ENCODE results near the gene ANKRD66. TPM values are rescaled to one million over a fixed set of nuclear protein-coding genes. Genes with fewer than 3 reads are reported as not detected.

ANKRD66 gene
- polyA plus RNA-seq, 1 of the 3 experiments (the other 2 are of a cell fraction) = not detected

- H3F3A ChIP-seq (replicated peaks; ENCODE audit: insufficient read depth) = no peaks in the 10 kb centered on the region
- no peaks in the 10 kb centered on the region for H3K36me3 ChIP-seq (replicated peaks in 1 of 2; ENCODE audit: control insufficient read depth in 1 of 2, insufficient read depth in 2 of 2, low read length in 1 of 2)
- no peaks in the 10 kb centered on the region for H3K4me1 ChIP-seq (ENCODE audit: control insufficient read depth in 1 of 2, insufficient read depth in 2 of 2, low read depth in 1 of 2, low read length in 1 of 2)
- H3K4me3 ChIP-seq (ENCODE audit: low read depth in 2 of 2, low read length in 1 of 2) = no peak overlapping the region
- no peaks in the 10 kb centered on the region for H4K20me1 ChIP-seq (ENCODE audit: insufficient read depth)
- CTCF ChIA-PET = interaction anchor here (0.6 kb wide), 1 partner anchor 58 kb away, joined by 3 read pairs; no protein-coding TSS in a partner anchor
- no peaks in the 10 kb centered on the region for H3K79me2 ChIP-seq (ENCODE audit: insufficient read depth)
- peaks cover 9% of the 10 kb centered on the region; the same call in 1 of the 2 replicates for H3K27me3 ChIP-seq (ENCODE audit: insufficient read depth)
- DNase-seq = no peak
- POLR2A ChIA-PET = no interaction called here
- 21% methylated on average over 5 of the region's 5 CpGs for WGBS (ENCODE audit: low lambda C conversion rate)
- no peak overlapping the region for H3K4me2 ChIP-seq
- no peak for TF ChIP-seq GATA2 (CRISPR knock-in tag; IDR thresholded peaks at IDR 0.05)
- no peak for TF ChIP-seq GABPA (IDR thresholded peaks at IDR 0.05; ENCODE audit: low read depth)
- TF ChIP-seq SMC3 (IDR thresholded peaks at IDR 0.05; ENCODE audit: low read depth, low read length) = no peak
- TF ChIP-seq SIN3A (IDR thresholded peaks at IDR 0.05; ENCODE audit: borderline replicate concordance, low read depth, low read length) = no peak
- TF ChIP-seq ELF1 (IDR thresholded peaks at IDR 0.05) = no peak
- TF ChIP-seq TEAD4 (IDR thresholded peaks at IDR 0.05; ENCODE audit: borderline replicate concordance, insufficient read depth) = no peak
- TF ChIP-seq, protein P1, sequence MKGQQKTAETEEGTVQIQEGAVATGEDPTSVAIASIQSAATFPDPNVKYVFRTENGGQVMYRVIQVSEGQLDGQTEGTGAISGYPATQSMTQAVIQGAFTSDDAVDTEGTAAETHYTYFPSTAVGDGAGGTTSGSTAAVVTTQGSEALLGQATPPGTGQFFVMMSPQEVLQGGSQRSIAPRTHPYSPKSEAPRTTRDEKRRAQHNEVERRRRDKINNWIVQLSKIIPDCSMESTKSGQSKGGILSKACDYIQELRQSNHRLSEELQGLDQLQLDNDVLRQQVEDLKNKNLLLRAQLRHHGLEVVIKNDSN (IDR thresholded peaks at IDR 0.05; ENCODE audit: borderline replicate concordance, low read depth) = no peak
- no peak for TF ChIP-seq MEF2A (IDR thresholded peaks at IDR 0.05; ENCODE audit: borderline replicate concordance, low read depth)
- no peak for TF ChIP-seq MXI1 (IDR thresholded peaks at IDR 0.05; ENCODE audit: low read depth, low read length)
- TF ChIP-seq FOSL2 (IDR thresholded peaks at IDR 0.05; ENCODE audit: borderline replicate concordance, low read depth) = no peak
- TF ChIP-seq ZBTB33 (IDR thresholded peaks at IDR 0.05; ENCODE audit: borderline replicate concordance, low read depth) = no peak
- no peak overlapping the region for H3K9ac ChIP-seq
- H3K27ac ChIP-seq (ENCODE audit: low read depth in 2 of 2, low read length in 1 of 2) = no peak overlapping the region
- no peaks in the 10 kb centered on the region for H3K9me2 ChIP-seq
- no peaks in the 10 kb centered on the region for H3K9me3 ChIP-seq
- H2AFZ ChIP-seq (ENCODE audit: low read depth) = no peak overlapping the region
Observed at GRCh38 chr6:46776070-46776712, 29.5 kb downstream of the ANKRD66 start.

DNA sequence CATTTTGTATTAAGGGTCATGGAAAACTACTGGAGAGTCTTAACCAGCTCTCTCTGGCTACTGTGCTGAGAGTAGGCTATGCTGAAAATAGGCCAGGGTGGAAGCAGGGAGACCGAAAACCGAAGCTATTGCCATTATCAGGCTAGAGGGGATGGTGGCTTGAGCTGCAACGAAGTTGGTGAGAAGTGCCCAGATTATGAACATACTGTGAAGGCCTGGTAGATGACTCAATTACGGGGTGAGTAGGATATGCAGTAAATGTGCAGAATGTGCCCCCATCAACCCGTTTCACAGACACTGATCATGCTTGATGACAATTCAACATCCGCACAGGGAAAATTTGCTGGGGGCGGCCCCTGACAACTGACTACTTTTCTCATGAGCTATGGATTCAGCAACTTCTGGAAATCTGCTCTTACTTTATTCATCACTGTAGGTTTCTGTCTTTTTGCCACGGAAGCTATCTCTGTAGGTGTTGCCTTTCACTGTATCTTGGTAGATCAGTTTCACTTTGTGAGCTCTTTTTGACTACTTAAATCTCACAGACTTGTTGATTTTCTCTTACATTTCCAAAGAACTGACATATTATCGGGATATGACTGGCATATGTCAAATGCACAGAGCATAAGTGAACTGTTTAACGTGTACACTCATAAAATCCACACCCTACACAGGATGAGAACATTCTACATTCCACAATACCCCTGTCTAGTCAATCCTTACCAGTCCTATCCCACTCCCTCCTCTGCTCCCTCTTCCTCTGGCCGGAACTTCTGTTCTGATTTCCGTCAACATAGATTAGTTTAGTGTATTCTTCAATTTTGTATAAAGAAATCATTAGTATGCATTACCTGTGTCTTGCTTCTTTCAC is 31.0 kb downstream of the ANKRD66 start:
- Histone ChIP-seq H3K9me3 (no peaks in the 10 kb centered on the region), H3F3A (replicated peaks; ENCODE audit: insufficient read depth) (no peaks in the 10 kb centered on the region), H3K27me3 (ENCODE audit: insufficient read depth) (peaks cover 9% of the 10 kb centered on the region; the same call in 1 of the 2 replicates), H3K4me2 (no peak overlapping the region), H3K27ac (ENCODE audit: low read depth in 2 of 2, low read length in 1 of 2) (no peak overlapping the region), H3K9me2 (no peaks in the 10 kb centered on the region), H3K9ac (no peak overlapping the region), H4K20me1 (ENCODE audit: insufficient read depth) (no peaks in the 10 kb centered on the region), H3K4me3 (ENCODE audit: low read depth in 2 of 2, low read length in 1 of 2) (no peak overlapping the region), H3K79me2 (ENCODE audit: insufficient read depth) (no peaks in the 10 kb centered on the region), H3K36me3 (replicated peaks in 1 of 2; ENCODE audit: control insufficient read depth in 1 of 2, insufficient read depth in 2 of 2, low read length in 1 of 2) (no peaks in the 10 kb centered on the region), H3K4me1 (ENCODE audit: control insufficient read depth in 1 of 2, insufficient read depth in 2 of 2, low read depth in 1 of 2, low read length in 1 of 2) (no peaks in the 10 kb centered on the region), H2AFZ (ENCODE audit: low read depth) (no peak overlapping the region)
- no peak for DNase-seq
- ChIA-PET POLR2A (no interaction called here), CTCF (interaction anchor here (1.2 kb wide), 1 partner anchor 71 kb away, joined by 3 read pairs; no protein-coding TSS in a partner anchor)
- WGBS (ENCODE audit: low lambda C conversion rate) = 15% methylated on average over 11 of the region's 12 CpGs
- TF ChIP-seq CTCF (IDR thresholded peaks at IDR 0.05) (no peak), POLR2AphosphoS5 (IDR thresholded peaks at IDR 0.05; ENCODE audit: low read depth, low read length) (no peak), FOXM1 (IDR thresholded peaks at IDR 0.05; ENCODE audit: low read depth) (no peak), FOXJ3 (CRISPR knock-in tag; IDR thresholded peaks at IDR 0.05) (no peak), IRF3 (IDR thresholded peaks at IDR 0.05; ENCODE audit: low read depth, low read length) (no peak), YY1 (IDR thresholded peaks at IDR 0.05; ENCODE audit: low read depth) (no peak), TCF12 (IDR thresholded peaks at IDR 0.05) (no peak), ELF1 (IDR thresholded peaks at IDR 0.05) (no peak), NFIC (IDR thresholded peaks at IDR 0.05; ENCODE audit: borderline replicate concordance) (no peak)
- TF ChIP-seq, protein P2, sequence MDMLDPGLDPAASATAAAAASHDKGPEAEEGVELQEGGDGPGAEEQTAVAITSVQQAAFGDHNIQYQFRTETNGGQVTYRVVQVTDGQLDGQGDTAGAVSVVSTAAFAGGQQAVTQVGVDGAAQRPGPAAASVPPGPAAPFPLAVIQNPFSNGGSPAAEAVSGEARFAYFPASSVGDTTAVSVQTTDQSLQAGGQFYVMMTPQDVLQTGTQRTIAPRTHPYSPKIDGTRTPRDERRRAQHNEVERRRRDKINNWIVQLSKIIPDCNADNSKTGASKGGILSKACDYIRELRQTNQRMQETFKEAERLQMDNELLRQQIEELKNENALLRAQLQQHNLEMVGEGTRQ (IDR thresholded peaks at IDR 0.05; ENCODE audit: borderline replicate concordance, low read depth, low read length) = no peak

All from SK-N-SH (cell line).